ENCODE measurements around the gene ZNF358. TPM values are rescaled to one million over a fixed set of nuclear protein-coding genes. Genes with fewer than 3 reads are reported as not detected.

The ZNF358 gene
- total and polyA plus RNA-seq, 2 donors (not counting 3 experiments of a cell fraction or from before 2014, with no cell fraction given), result 51.2 to 83.2 TPM

GRCh38 chr19:7560255-7560654 lies 44.4 kb downstream of the ZNF358 start:
- Histone ChIP-seq H3K9ac (replicated peaks; ENCODE audit: extremely low read depth, insufficient read depth, low read length) (no peak overlapping the region), H3K4me2 (ENCODE audit: insufficient read depth, low read length) (no peak overlapping the region), H4K20me1 (replicated peaks; ENCODE audit: control insufficient read depth, extremely low read depth, insufficient read depth, low read length) (no peaks in the 10 kb centered on the region), H3K36me3 (ENCODE audit: control insufficient read depth in 2 of 2, extremely low read depth in 1 of 2, insufficient read depth in 2 of 2, low read length in 2 of 2) (peaks cover 3 to 37% of the 10 kb centered on the region in 2 experiments), H3K4me3 (replicated peaks in 1 of 3; ENCODE audit: insufficient read depth in 1 of 3, low read depth in 1 of 3, low read length in 3 of 3) (no peak overlapping the region), H3K9me1 (replicated peaks; ENCODE audit: control insufficient read depth, extremely low read depth, insufficient read depth, low read length) (no peaks in the 10 kb centered on the region), H3K27me3 (ENCODE audit: control insufficient read depth in 2 of 2, insufficient read depth in 2 of 2, low read length in 2 of 2) (no peaks in the 10 kb centered on the region), H3K9me3 (replicated peaks; ENCODE audit: control insufficient read depth, insufficient read depth, low read length) (no peaks in the 10 kb centered on the region), H3K27ac (ENCODE audit: insufficient read depth, low read depth, low read length) (no peak overlapping the region), H2AFZ (ENCODE audit: low read depth, low read length) (no peak overlapping the region), H3K4me1 (ENCODE audit: control insufficient read depth, extremely low read depth, insufficient read depth, low read length) (no peaks in the 10 kb centered on the region), H3K79me2 (ENCODE audit: control insufficient read depth, insufficient read depth, low read length) (no peaks in the 10 kb centered on the region)
- ChIA-PET POLR2A (no interaction called here), CTCF (interaction anchor here (1.3 to 3.6 kb wide), 2 partner anchors 8 to 121 kb away, joined by 3 to 22 read pairs; partner anchors contain the start of gene TRAPPC5)
- dilution Hi-C loops (cut with MboI; ENCODE audit: extremely low pct_ligation_motif_present, low sequenced_read_pairs) (no loop called here), intact Hi-C loops (cut with micrococcal nuclease) (loop anchor here (10.0 kb wide), 1 partner anchor 455 kb away; no protein-coding TSS in a partner anchor)
- TF ChIP-seq JUN (IDR thresholded peaks at IDR 0.05; ENCODE audit: borderline replicate concordance, insufficient read depth, insufficient read length, low read depth), result no peak
- TF ChIP-seq POLR2AphosphoS5 (IDR thresholded peaks at IDR 0.05; ENCODE audit: insufficient read depth, low read depth, low read length), result no peak
- TF ChIP-seq CTCF (IDR thresholded peaks at IDR 0.05; ENCODE audit: extremely low read depth in 1 of 2, insufficient read depth in 1 of 2, low read depth in 1 of 2, low read length in 2 of 2), result no peak
- no peak for TF ChIP-seq EZH2 (IDR thresholded peaks at IDR 0.05; ENCODE audit: borderline replicate concordance, low read depth, low read length, severe bottlenecking)
- TF ChIP-seq FOS (IDR thresholded peaks at IDR 0.05; ENCODE audit: borderline replicate concordance, insufficient read depth, low read length), result no peak
- TF ChIP-seq MAX (IDR thresholded peaks at IDR 0.05; ENCODE audit: insufficient read depth, insufficient read length), result no peak
- no peak for TF ChIP-seq GATA2 (IDR thresholded peaks at IDR 0.05; ENCODE audit: insufficient read depth, insufficient read length, low read depth, low read length)
- no peak for TF ChIP-seq MYC (IDR thresholded peaks at IDR 0.05; ENCODE audit: low read depth, low read length)
- TF ChIP-seq POLR2A (IDR thresholded peaks at IDR 0.05; ENCODE audit: low read depth, low read length), result no peak
- no peak for FAIRE-seq
- no peak for DNase-seq (ENCODE audit: low read depth, low spot score)
- BruUV-seq (replicated peaks), result no TSS peak
